NCI-H2196 treated with DMSO at 0.1 percent for 48 hours (cell line): ENCODE data around the gene THBS1.

Source experiments
- DNase-seq: peaks from one replicate; lab custom pipeline; 2025; ENCODE audit not compliant: unreplicated experiment; lab: John Stamatoyannopoulos, UW

Gene THBS1

DNA sequence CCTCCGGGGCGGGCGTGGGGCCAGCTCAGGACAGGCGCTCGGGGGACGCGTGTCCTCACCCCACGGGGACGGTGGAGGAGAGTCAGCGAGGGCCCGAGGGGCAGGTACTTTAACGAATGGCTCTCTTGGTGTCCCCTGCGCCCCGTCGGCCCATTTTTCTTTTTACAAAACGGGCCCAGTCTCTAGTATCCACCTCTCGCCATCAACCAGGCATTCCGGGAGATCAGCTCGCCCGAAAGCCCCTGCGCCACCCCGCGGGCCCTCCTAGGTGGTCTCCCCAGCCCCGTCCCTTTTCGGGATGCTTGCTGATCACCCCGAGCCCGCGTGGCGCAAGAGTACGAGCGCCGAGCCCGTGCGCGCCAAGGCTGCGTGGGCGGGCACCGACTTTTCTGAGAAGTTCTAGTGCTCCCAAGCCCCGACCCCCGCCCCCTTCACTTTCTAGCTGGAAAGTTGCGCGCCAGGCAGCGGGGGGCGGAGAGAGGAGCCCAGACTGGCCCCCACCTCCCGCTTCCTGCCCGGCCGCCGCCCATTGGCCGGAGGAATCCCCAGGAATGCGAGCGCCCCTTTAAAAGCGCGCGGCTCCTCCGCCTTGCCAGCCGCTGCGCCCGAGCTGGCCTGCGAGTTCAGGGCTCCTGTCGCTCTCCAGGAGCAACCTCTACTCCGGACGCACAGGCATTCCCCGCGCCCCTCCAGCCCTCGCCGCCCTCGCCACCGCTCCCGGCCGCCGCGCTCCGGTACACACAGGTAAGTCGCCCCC, at the start of gene THBS1:
TSS of gene THBS1 (plus strand) at position 595 of the 757 bp plus-strand sequence. CDS start 779 bp downstream, outside the sequence.
- DNase-seq: no peak

DNA sequence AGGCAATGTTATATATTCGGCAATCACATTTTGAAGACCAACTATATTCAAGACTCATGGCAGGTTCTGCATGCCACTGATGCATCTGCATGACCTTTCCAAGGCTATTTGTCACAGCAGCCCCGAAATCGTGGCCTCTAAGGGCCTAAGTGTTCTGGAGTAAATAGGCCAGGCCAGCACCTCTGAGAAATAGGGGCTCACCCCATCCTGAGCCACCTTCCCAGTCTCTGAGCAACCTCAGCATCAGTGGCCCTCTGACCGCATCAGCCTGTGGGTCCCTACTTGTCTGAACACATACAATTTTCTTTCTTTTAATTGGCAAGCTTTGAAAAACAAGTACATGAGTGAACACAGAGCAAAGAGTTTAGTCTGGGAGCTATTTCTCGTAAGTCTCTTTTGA, 45.9 kb upstream of the THBS1 start:
- no peak for DNase-seq

- no peak for DNase-seq
These were observed 45.4 kb upstream of the THBS1 start for GRCh38 chr15:39535466-39535865.

- DNase-seq: no peak
These were observed 41.9 kb upstream of the THBS1 start for GRCh38 chr15:39538936-39539335.

- no peak for DNase-seq
These were observed 41.4 kb upstream of the THBS1 start for GRCh38 chr15:39539466-39539865.

DNA sequence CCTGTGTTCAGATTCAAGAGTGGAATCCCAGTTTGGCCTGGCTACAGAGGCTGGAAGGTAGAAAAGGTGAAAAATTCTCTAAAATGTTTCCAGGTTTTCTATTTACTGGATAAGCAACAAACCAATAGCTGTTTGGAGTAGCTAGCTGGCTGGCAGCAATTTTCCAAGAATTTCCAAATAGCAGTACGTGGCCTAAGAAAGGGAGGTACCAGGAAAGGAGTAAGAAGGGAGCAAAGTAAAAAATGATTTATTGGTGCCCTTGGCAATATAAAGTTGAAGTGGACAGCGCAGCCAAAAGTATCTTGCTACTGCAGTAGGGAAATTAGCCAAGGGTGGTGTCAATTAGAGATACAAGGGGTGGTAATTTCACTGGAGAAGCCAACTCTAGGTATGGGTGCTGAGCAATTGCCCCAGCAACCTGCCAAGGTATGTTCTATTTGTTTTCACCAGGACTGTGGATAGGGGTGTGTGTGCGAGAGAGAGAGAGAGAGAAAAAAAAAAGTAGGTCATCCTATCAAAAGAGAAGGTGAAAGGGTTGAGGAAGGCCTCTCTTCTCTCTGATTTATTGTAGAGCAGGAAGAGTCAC, 40.8 kb upstream of the THBS1 start:
- no peak for DNase-seq

DNA sequence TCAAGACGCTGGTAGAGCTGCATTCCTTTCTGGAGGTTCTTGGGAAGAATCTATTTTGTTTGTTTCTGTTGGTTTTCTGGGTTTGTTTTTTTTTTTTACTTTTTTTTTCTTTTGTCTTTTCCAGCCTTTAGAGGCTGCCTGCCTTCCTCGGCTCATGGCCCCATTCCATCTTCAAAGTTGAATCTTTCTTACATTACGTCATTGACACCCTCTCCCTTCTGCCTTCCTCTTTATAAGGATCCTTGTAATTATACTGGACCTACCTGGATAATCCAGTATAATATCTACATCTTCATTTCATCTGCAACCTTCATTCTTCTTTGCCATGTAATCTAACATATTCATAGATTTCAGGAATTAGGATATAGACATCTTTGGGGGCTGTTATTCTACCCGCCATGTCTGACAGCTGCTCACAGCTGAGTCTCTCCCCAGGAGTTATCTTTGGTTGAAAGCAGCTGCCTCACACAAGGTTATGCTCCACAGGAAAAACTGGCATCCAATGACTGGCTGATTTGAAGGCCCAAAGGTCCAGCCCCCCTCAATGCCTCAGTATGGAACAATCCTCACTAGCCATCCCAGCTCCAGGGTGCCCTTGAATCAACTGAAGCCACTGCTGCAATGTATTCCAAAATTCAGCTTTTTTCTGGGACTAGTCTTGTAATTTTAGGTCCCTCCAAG, 38.4 kb upstream of the THBS1 start:
- no peak for DNase-seq

DNA sequence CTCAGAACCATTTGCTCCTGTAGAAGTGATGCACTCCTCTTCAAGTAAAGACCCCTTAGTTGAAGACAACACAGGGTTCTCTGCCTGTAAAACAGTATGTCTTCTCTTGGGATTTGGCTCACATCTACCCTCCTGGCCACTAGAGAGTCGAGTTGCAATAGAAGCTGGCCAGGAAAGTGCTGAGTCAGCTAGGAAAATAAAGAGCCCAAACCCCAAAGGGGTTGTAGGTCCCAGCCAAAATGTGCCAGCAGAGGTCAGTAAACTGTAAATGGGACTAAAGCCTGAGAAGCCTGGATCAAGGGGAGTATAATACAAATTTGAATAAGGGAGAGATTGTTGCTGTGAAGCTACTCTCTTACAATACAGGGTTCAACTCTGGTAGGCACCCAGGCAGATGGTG, 37.2 kb upstream of the THBS1 start:
- no peak for DNase-seq

DNA sequence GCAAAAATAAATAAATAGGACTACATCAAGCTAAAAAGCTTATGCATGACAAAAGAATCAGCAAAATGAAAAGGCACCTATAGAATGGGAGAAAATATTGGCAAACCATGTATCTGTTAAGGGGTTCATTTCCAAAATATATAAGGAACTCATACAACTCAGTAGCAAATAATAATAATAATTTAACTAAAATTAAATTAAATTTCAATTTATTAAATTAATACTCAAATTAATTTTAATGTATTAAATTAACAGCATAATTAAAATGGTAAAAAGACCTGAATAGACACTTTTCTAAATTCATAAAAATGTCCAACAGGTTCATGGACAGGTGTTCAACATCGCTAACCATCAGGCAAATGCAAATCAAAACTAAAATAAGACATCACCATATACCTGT, 34.0 kb upstream of the THBS1 start:
- DNase-seq: no peak

DNA sequence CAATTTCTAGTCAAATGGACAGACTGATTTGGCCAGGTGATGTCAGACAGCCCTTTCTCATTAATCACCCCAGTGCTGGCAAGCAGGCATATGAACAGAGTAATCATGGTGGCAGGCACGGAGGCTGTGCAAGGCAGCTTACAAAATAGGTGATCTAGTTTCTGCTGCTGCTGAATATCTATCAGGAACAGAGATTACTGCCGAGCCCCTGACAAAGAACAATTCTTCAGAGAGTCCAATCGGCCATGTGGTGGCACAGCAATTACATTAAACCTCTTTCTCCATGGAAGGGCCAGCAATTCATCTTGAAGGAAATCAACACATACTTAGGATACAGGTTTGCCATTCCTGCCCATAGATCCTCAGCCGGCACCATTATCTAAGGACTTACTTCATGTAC, 32.3 kb upstream of the THBS1 start:
- no peak for DNase-seq

DNA sequence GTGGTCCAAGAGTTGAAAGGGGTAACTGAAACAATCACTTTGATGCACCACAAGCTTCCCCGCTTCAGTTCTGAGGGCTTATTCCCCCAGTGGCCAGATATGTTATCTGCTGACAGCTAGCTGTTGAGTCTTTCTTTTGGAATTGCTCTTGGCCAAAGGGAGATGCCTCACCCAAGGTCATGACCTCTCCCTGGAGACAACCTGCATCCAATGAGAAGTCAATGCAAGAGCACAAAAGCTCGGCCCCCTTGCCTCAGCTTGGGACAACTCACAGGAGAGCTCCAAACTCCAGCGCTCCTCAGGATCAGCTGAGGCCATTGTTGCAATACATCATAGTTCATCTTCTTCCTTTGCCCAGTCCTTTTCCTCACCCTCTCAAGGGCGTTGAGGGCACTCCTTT, 31.0 kb upstream of the THBS1 start:
- no peak for DNase-seq

- DNase-seq: no peak
These were observed 29.4 kb upstream of the THBS1 start for GRCh38 chr15:39551476-39551875.

DNA sequence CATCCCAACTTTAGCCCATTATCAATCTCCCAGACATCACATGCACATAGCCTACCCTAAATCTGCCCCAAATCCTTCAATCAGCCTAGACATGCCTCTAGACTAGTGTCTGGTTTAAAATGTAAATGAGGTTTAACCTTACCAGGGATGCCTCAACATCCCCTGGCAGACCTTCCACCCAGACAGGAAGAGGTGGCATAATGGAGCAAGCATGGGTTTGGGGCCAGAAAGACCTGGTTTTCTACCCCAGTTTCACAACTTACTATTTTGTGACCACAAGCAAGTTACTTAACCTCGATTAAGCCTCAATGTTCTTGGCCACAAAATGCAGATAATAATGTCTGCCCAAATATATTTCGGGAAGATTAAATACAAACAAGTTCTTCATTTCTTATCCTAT, 28.3 kb upstream of the THBS1 start:
- DNase-seq: no peak

DNA sequence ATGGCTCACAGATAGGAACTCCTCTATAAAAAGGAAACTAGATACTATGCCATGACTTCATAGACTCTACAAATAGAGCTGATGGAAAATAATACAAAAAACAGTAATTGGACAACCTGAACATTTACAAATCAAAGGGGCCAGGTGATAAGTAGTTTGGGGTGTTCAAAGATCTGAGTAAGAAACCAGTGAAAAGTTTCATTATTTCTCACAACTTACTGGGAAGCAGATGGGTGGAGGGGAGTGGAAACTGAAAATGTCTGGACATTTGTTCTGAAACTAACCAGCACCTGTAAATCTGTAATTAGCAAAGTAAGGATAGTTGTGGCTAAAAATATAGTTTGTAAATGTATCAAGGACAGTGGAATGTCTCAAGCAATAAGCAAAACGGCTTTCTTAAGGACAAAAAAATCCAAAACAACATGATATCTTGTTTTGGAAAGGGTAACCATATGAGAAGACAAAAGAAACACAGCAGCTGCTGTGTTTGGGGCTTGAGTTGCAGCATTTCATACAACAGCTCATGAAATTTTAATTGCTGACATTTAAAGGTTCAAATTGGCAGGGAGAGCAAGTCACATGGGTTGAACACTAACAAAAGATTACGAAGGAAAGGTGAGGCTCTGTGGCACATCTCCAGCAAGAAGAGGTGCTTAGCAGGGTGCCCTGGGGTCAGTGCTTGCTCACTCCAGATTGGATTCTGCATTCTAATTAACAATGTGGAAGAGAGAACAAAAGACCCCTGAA, 26.8 kb upstream of the THBS1 start:
- peak; percentile 46 for DNase-seq

- DNase-seq: no peak
These were observed 26.0 kb upstream of the THBS1 start for GRCh38 chr15:39554746-39555387.

GRCh38 chr15:39555885-39556284, 25.0 kb upstream of the THBS1 start:
- no peak for DNase-seq

GRCh38 chr15:39556461-39556860, 24.4 kb upstream of the THBS1 start:
- no peak for DNase-seq

DNA sequence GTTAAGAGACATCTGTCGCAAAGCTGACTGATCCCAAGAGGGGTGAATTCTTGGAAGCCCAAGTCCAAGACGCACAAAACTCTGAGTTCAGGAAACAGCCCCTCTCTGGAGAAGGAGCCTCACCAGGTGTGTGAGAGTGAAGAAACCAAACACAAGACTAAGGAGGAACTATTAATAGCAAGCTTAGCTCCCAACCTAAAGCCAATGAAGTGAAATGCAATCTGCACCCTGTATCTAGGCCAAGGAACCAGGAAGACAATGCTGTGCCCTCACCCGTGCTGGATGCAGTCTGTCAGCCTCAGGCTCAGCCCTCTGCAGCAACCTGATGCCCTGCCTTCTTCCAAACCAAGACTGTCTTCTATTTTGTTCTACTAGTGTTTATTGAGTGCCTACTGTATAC, 22.5 kb upstream of the THBS1 start:
- no peak for DNase-seq

- no peak for DNase-seq
These were observed 15.8 kb upstream of the THBS1 start for GRCh38 chr15:39564972-39565665.

DNA sequence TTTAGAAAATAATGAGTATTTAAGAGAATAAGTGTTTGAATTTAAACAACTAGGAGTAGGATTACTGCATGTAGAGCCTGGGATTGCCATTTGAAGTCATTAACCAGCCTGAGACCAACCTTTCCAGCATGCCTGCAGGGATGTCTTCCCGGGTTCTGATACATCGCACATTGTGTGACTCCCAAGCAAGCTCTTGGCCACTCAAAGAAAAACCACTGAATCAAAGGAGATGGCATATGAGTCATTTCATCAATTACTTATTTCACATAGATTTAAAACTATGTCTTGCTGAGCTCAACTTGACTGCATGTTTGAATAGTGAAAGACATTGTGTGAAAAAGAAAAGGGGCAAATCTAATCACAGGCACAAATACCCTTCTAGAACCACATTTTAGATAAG, 15.0 kb upstream of the THBS1 start:
- DNase-seq: no peak

DNA sequence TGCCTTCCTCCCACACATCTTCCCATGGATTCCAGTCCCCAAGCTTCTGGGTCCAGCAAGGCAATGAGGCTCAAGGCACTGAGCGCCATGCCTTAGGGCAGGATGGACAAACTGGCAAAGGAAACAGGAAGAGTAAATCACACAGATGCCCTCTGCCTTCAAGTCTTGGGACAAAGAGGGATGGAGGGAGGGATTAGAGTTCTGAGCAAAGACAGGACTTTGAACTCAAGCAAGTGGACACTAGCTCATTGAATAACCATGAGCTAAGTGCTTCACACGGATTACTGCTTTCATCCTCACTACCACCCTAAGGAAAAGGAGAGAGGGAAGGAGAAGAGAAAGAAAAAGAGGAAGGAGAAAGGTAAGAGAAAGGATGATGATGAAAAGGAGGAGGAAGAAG, 7.6 kb upstream of the THBS1 start:
- DNase-seq: no peak
